ENCODE data around the gene EFCAB6.

The EFCAB6 gene

GRCh38 chr22:43811777-43812148, 342 bp downstream of the EFCAB6 start:
- DNase-seq, result no peak

GRCh38 chr22:43802897-43803495, 9.1 kb downstream of the EFCAB6 start:
- DNase-seq, result no peak

- DNase-seq, result no peak
These were observed 11.1 kb downstream of the EFCAB6 start for GRCh38 chr22:43800970-43801369.

GRCh38 chr22:43798492-43798891, 13.6 kb downstream of the EFCAB6 start:
- DNase-seq, result no peak

GRCh38 chr22:43796567-43796966, 15.5 kb downstream of the EFCAB6 start:
- DNase-seq, result no peak

GRCh38 chr22:43795320-43795719, 16.8 kb downstream of the EFCAB6 start:
- DNase-seq, result no peak

GRCh38 chr22:43792905-43793304, 19.2 kb downstream of the EFCAB6 start:
- no peak for DNase-seq

GRCh38 chr22:43789452-43789851, 22.7 kb downstream of the EFCAB6 start:
- DNase-seq, result no peak

- DNase-seq, result no peak
These were observed 28.3 kb downstream of the EFCAB6 start for GRCh38 chr22:43783777-43784176.

- no peak for DNase-seq
These were observed 29.7 kb downstream of the EFCAB6 start for GRCh38 chr22:43782448-43782847.

- no peak for DNase-seq
These were observed 34.8 kb downstream of the EFCAB6 start for GRCh38 chr22:43777286-43777685.

GRCh38 chr22:43776081-43776670, 35.9 kb downstream of the EFCAB6 start:
- DNase-seq, result no peak

GRCh38 chr22:43774318-43774915, 37.7 kb downstream of the EFCAB6 start:
- DNase-seq, result no peak

GRCh38 chr22:43772831-43773230, 39.3 kb downstream of the EFCAB6 start:
- DNase-seq, result no peak

GRCh38 chr22:43755452-43755851, 56.7 kb downstream of the EFCAB6 start:
- no peak for DNase-seq

GRCh38 chr22:43755011-43755410, 57.1 kb downstream of the EFCAB6 start:
- DNase-seq, result no peak

GRCh38 chr22:43754176-43754575, 57.9 kb downstream of the EFCAB6 start:
- no peak for DNase-seq

- no peak for DNase-seq
These were observed 58.4 kb downstream of the EFCAB6 start for GRCh38 chr22:43753688-43754087.

GRCh38 chr22:43750751-43751150, 61.4 kb downstream of the EFCAB6 start:
- peak; percentile 33 for DNase-seq

GRCh38 chr22:43749473-43749872, 62.6 kb downstream of the EFCAB6 start:
- DNase-seq, result no peak

- no peak for DNase-seq
These were observed 64.2 kb downstream of the EFCAB6 start for GRCh38 chr22:43747877-43748276.

- DNase-seq, result no peak
These were observed 65.0 kb downstream of the EFCAB6 start for GRCh38 chr22:43747058-43747457.

GRCh38 chr22:43745783-43746356, 66.2 kb downstream of the EFCAB6 start:
- peak; percentile 38 for DNase-seq

- DNase-seq, result no peak
These were observed 66.7 kb downstream of the EFCAB6 start for GRCh38 chr22:43745411-43745770.

All from NCI-H2171 (cell line).